ENCODE data around the gene DHRS2.

GRCh38 chr14:23663127-23663526 lies 27.0 kb downstream of the DHRS2 start:
- TF ChIP-seq CTCF (IDR thresholded peaks at IDR 0.05): no peak
- TF ChIP-seq POLR2A (IDR thresholded peaks at IDR 0.05): no peak
- TF ChIP-seq EP300 (IDR thresholded peaks at IDR 0.05): no peak

Measured in stomach (tissue), 4 donors.